Astrocyte (in vitro differentiated cells and primary cell): ENCODE results near the gene OSTF1. TPM values are rescaled to one million over a fixed set of nuclear protein-coding genes. Genes with fewer than 3 reads are reported as not detected.

Experiments used
- DNase-seq: peaks from one replicate; pipeline ENCODE4 v3.0.0-alpha.2; 2010; ENCODE audit warnings: low read depth
- FAIRE-seq: peaks from 2 replicates; lab custom pipeline; 2011; peaks lifted over from hg19 to GRCh38; lab: Jason Lieb, UNC
- H2AFZ ChIP-seq: 2 replicates; pipeline ENCODE4 v1.6.0; 2012; ENCODE audit warnings: low read depth, low read length, inconsistent platforms
- H3K27ac ChIP-seq: 2 replicates; pipeline ENCODE4 v1.5.1; 2011; ENCODE audit warnings: low read depth, low read length, inconsistent platforms
- H3K27me3 ChIP-seq: 2 replicates; pipeline ENCODE4 v1.6.0; 2011; ENCODE audit warnings: low read length, inconsistent platforms; ENCODE audit not compliant: insufficient read depth
- H3K36me3 ChIP-seq: 2 replicates; pipeline ENCODE4 v1.5.1; 2011; ENCODE audit warnings: low read length, inconsistent platforms; ENCODE audit not compliant: insufficient read depth
- H3K4me1 ChIP-seq: 2 replicates; pipeline ENCODE4 v1.5.1; 2011; ENCODE audit warnings: low read length, inconsistent platforms; ENCODE audit not compliant: insufficient read depth
- H3K4me2 ChIP-seq: 2 replicates; pipeline ENCODE4 v1.6.0; 2012; ENCODE audit warnings: low read length, inconsistent platforms
- H3K4me3 ChIP-seq: 2 replicates; pipeline ENCODE4 v1.5.1; 2011; ENCODE audit warnings: low read depth, mild to moderate bottlenecking, low read length, inconsistent platforms; ENCODE audit not compliant: insufficient read depth
- H3K79me2 ChIP-seq: 2 replicates; pipeline ENCODE4 v1.6.0; 2012; ENCODE audit warnings: mild to moderate bottlenecking, low read length, inconsistent platforms; ENCODE audit not compliant: insufficient read depth
- H3K9ac ChIP-seq: 2 replicates; pipeline ENCODE4 v1.6.0; 2012; ENCODE audit warnings: mild to moderate bottlenecking, low read length, inconsistent platforms
- H3K9me3 ChIP-seq: 2 replicates; pipeline ENCODE4 v1.5.1; 2012; ENCODE audit warnings: low read depth, mild to moderate bottlenecking, low read length, inconsistent platforms; ENCODE audit not compliant: insufficient read depth
- H4K20me1 ChIP-seq: 2 replicates; pipeline ENCODE4 v1.6.0; 2012; ENCODE audit warnings: low read length, inconsistent platforms; ENCODE audit not compliant: insufficient read depth
- H3K27ac Mint-ChIP-seq: one replicate; pipeline ENCODE4 v1.8.0; 2021; ENCODE audit warnings: mild to moderate bottlenecking, mixed read lengths; ENCODE audit not compliant: unreplicated experiment
- H3K27me3 Mint-ChIP-seq: one replicate; pipeline ENCODE4 v1.8.0; 2021; ENCODE audit warnings: low read depth, mixed read lengths; ENCODE audit not compliant: unreplicated experiment
- H3K36me3 Mint-ChIP-seq: one replicate; pipeline ENCODE4 v1.8.0; 2021; ENCODE audit warnings: low read depth, mixed read lengths; ENCODE audit not compliant: unreplicated experiment
- H3K4me1 Mint-ChIP-seq: one replicate; pipeline ENCODE4 v1.8.0; 2021; ENCODE audit warnings: low read depth, mixed read lengths; ENCODE audit not compliant: unreplicated experiment
- H3K4me3 Mint-ChIP-seq: one replicate; pipeline ENCODE4 v1.8.0; 2021; ENCODE audit warnings: mild to moderate bottlenecking, moderate library complexity, mixed read lengths; ENCODE audit not compliant: unreplicated experiment
- H3K9me3 Mint-ChIP-seq: one replicate; pipeline ENCODE4 v1.8.0; 2021; ENCODE audit warnings: mild to moderate bottlenecking, mixed read lengths; ENCODE audit not compliant: unreplicated experiment
- CTCF ChIP-seq: IDR thresholded peaks from 2 replicates; pipeline ENCODE4 v1.5.1; 2011; ENCODE audit warnings: low read depth, mild to moderate bottlenecking, inconsistent platforms, low read length, moderate library complexity; ENCODE audit not compliant: insufficient read depth
- EZH2 ChIP-seq: IDR thresholded peaks from 2 replicates; pipeline ENCODE4 v1.6.1; 2012; ENCODE audit warnings: mild to moderate bottlenecking, low read length, inconsistent platforms; ENCODE audit not compliant: insufficient read depth
- total RNA-seq: library from RNA; stranded (reverse); gene quantifications from 2 replicates; pipeline ENCODE4 v1.2.1, GENCODE V29; 2021

OSTF1 gene
- total RNA-seq, 1 donor from 2014 or later: 43.0 TPM

GRCh38 chr9:75185585-75186170 is 97.4 kb downstream of the OSTF1 start:
- peak; percentile 59 for TF ChIP-seq CTCF
- TF ChIP-seq EZH2: no peak
- H3K9me3 Mint-ChIP-seq: no peaks in the 10 kb centered on the region
- peaks cover 9% of the 10 kb centered on the region for H3K4me1 Mint-ChIP-seq
- Histone ChIP-seq H3K79me2 (no peaks in the 10 kb centered on the region), H3K4me3 (no peak overlapping the region), H4K20me1 (no peaks in the 10 kb centered on the region), H3K36me3 (no peaks in the 10 kb centered on the region), H3K27ac (no peak overlapping the region), H3K4me2 (no peak overlapping the region), H3K9ac (no peak overlapping the region), H3K27me3 (no peaks in the 10 kb centered on the region), H3K9me3 (no peaks in the 10 kb centered on the region), H3K4me1 (peaks cover 7% of the 10 kb centered on the region), H2AFZ (no peak overlapping the region)
- no peak overlapping the region for H3K4me3 Mint-ChIP-seq
- DNase-seq (no peak), FAIRE-seq (no peak)
- no peaks in the 10 kb centered on the region for H3K27me3 Mint-ChIP-seq
- no peak overlapping the region for H3K27ac Mint-ChIP-seq
- H3K36me3 Mint-ChIP-seq: no peaks in the 10 kb centered on the region

- no peaks in the 10 kb centered on the region for H3K36me3 ChIP-seq
- Mint-ChIP-seq H3K4me3 (no peak overlapping the region), H3K4me1 (peaks cover 4% of the 10 kb centered on the region), H3K27me3 (no peaks in the 10 kb centered on the region), H3K27ac (no peak overlapping the region), H3K36me3 (no peaks in the 10 kb centered on the region), H3K9me3 (no peaks in the 10 kb centered on the region)
- no peaks in the 10 kb centered on the region for H3K27me3 ChIP-seq
- no peak overlapping the region for H2AFZ ChIP-seq
- no peak overlapping the region for H3K27ac ChIP-seq
- no peak overlapping the region for H3K4me2 ChIP-seq
- no peak overlapping the region for H3K9ac ChIP-seq
- TF ChIP-seq CTCF (peak; percentile 65), EZH2 (no peak)
- H4K20me1 ChIP-seq: no peaks in the 10 kb centered on the region
- DNase-seq: no peak
- peaks cover 3% of the 10 kb centered on the region for H3K4me1 ChIP-seq
- no peaks in the 10 kb centered on the region for H3K9me3 ChIP-seq
- no peaks in the 10 kb centered on the region for H3K79me2 ChIP-seq
- no peak for FAIRE-seq
- H3K4me3 ChIP-seq: no peak overlapping the region
Observed at GRCh38 chr9:75186767-75187380, 98.6 kb downstream of the OSTF1 start.

- H3K4me3 ChIP-seq: no peak overlapping the region
- no peak overlapping the region for H3K4me2 ChIP-seq
- no peaks in the 10 kb centered on the region for H3K9me3 Mint-ChIP-seq
- no peaks in the 10 kb centered on the region for H3K79me2 ChIP-seq
- no peak for TF ChIP-seq CTCF
- TF ChIP-seq EZH2: no peak
- H3K4me1 Mint-ChIP-seq: peaks cover 2% of the 10 kb centered on the region
- FAIRE-seq: no peak
- no peak overlapping the region for H3K27ac Mint-ChIP-seq
- H3K36me3 ChIP-seq: no peaks in the 10 kb centered on the region
- H4K20me1 ChIP-seq: no peaks in the 10 kb centered on the region
- DNase-seq: no peak
- no peaks in the 10 kb centered on the region for H3K27me3 ChIP-seq
- H3K9ac ChIP-seq: no peak overlapping the region
- no peak overlapping the region for H3K4me3 Mint-ChIP-seq
- H2AFZ ChIP-seq: no peak overlapping the region
- no peaks in the 10 kb centered on the region for H3K36me3 Mint-ChIP-seq
- no peaks in the 10 kb centered on the region for H3K4me1 ChIP-seq
- no peaks in the 10 kb centered on the region for H3K9me3 ChIP-seq
- H3K27ac ChIP-seq: no peak overlapping the region
- H3K27me3 Mint-ChIP-seq: no peaks in the 10 kb centered on the region
Observed at GRCh38 chr9:75188756-75189155, 100.4 kb downstream of the OSTF1 start.
